Activated CD8-positive, alpha-beta T cell treated with anti-CD3 and anti-CD28 coated beads for 36 hours (primary cell): Measurements from ENCODE around the gene MAP3K4. TPM values are rescaled to one million over a fixed set of nuclear protein-coding genes. Genes with fewer than 3 reads are reported as not detected.
"Not testable (repeated sequence)": the region's sequence is repeated elsewhere in the genome, so short reads cannot be mapped to it uniquely, and the experiment has no call there.

Source experiments
- ATAC-seq: fragments of 200-7000 bp; cut with Tn5 transposase; one replicate; pipeline ENCODE4 v1.10.0; 2021; ENCODE audit warnings: mild to moderate bottlenecking, moderate library complexity
- CTCF ChIA-PET: fragments of 350-600 bp; sonication (Branson Sonifier 250); formaldehyde crosslinking; loops from one replicate; lab custom pipeline; 2021; ENCODE audit warnings: antibody characterized with exemption; lab: Charles Lee
- POLR2A ChIA-PET: fragments of 350-600 bp; sonication (Branson Sonifier 250); formaldehyde crosslinking; loops from one replicate; lab custom pipeline; 2021; ENCODE audit warnings: antibody characterized with exemption; lab: Charles Lee
- DNase-seq: peaks from one replicate; pipeline ENCODE4 v3.0.0-alpha.2; 2020
- H3K27ac Mint-ChIP-seq: one replicate; pipeline ENCODE4 v1.8.0; 2021; ENCODE audit warnings: mild to moderate bottlenecking, mixed read lengths
- H3K27me3 Mint-ChIP-seq: one replicate; pipeline ENCODE4 v1.8.0; 2021; ENCODE audit warnings: mixed read lengths
- H3K36me3 Mint-ChIP-seq: one replicate; pipeline ENCODE4 v1.8.0; 2021; ENCODE audit warnings: low read depth, mixed read lengths
- H3K4me1 Mint-ChIP-seq: one replicate; pipeline ENCODE4 v1.8.0; 2021; ENCODE audit warnings: low read depth, mixed read lengths
- H3K4me3 Mint-ChIP-seq: one replicate; pipeline ENCODE4 v1.8.0; 2021; ENCODE audit warnings: mild to moderate bottlenecking, moderate library complexity, mixed read lengths
- H3K9me3 Mint-ChIP-seq: one replicate; pipeline ENCODE4 v1.8.0; 2021; ENCODE audit warnings: mixed read lengths
- CTCF ChIP-seq: fragments of 200-600 bp; IDR thresholded peaks from one replicate; pipeline ENCODE4 v1.8.0; 2022; ENCODE audit warnings: antibody characterized with exemption, mild to moderate bottlenecking
- intact Hi-C: fragments of 100-400 bp; cut with micrococcal nuclease; formaldehyde crosslinking; loops from one replicate; pipeline ENCODE4 v1.10.0; 2022
- total RNA-seq, 2 experiments: library from RNA; stranded (reverse); gene quantifications; one replicate each; pipeline ENCODE4 v1.2.3, GENCODE V29; 2021

Gene MAP3K4
- total RNA-seq, 2 experiments from 2014 or later, result 31.3 to 48.7 TPM

GRCh38 chr6:160979061-160979708, 12.4 kb upstream of the MAP3K4 start:
- Mint-ChIP-seq H3K27ac (no peak overlapping the region), H3K4me3 (no peak overlapping the region), H3K4me1 (no peaks in the 10 kb centered on the region), H3K9me3 (peaks cover 15% of the 10 kb centered on the region), H3K27me3 (peaks cover 8% of the 10 kb centered on the region), H3K36me3 (peaks cover 3% of the 10 kb centered on the region)
- intact Hi-C loops, result no loop called here
- ATAC-seq, result no peak
- no peak for TF ChIP-seq CTCF
- CTCF ChIA-PET, result no interaction called here
- DNase-seq, result no peak
- POLR2A ChIA-PET, result no interaction called here

GRCh38 chr6:160983377-160983948, 8.1 kb upstream of the MAP3K4 start:
- H3K27ac Mint-ChIP-seq, CTCF ChIA-PET, ATAC-seq, DNase-seq, intact Hi-C loops, H3K4me1 Mint-ChIP-seq, H3K36me3 Mint-ChIP-seq, H3K4me3 Mint-ChIP-seq: not testable (repeated sequence)
- H3K9me3 Mint-ChIP-seq, result peaks cover 18% of the 10 kb centered on the region
- POLR2A ChIA-PET, result interaction anchor here (0.5 kb wide), 1 partner anchor 165 kb away, joined by 3 read pairs; no protein-coding TSS in a partner anchor
- H3K27me3 Mint-ChIP-seq, result peaks cover 11% of the 10 kb centered on the region

- DNase-seq (no peak), ATAC-seq (no peak)
- Mint-ChIP-seq H3K4me3 (no peak overlapping the region), H3K4me1 (no peaks in the 10 kb centered on the region), H3K36me3 (peaks cover 4% of the 10 kb centered on the region), H3K27me3 (peaks cover 6% of the 10 kb centered on the region), H3K27ac (no peak overlapping the region), H3K9me3 (peaks cover 18% of the 10 kb centered on the region)
- ChIA-PET POLR2A (no interaction called here), CTCF (no interaction called here)
- intact Hi-C loops, result no loop called here
- TF ChIP-seq CTCF, result no peak
Measured at GRCh38 chr6:160986851-160987250, 4.7 kb upstream of the MAP3K4 start.

GRCh38 chr6:160987265-160987664, 4.3 kb upstream of the MAP3K4 start:
- DNase-seq (no peak), ATAC-seq (no peak)
- H3K36me3 Mint-ChIP-seq, result peaks cover 4% of the 10 kb centered on the region
- no peaks in the 10 kb centered on the region for H3K4me1 Mint-ChIP-seq
- H3K27ac Mint-ChIP-seq, result no peak overlapping the region
- peaks cover 3% of the 10 kb centered on the region for H3K27me3 Mint-ChIP-seq
- POLR2A ChIA-PET, result no interaction called here
- no peak for TF ChIP-seq CTCF
- intact Hi-C loops, result no loop called here
- no peak overlapping the region for H3K4me3 Mint-ChIP-seq
- H3K9me3 Mint-ChIP-seq, result peaks cover 18% of the 10 kb centered on the region
- CTCF ChIA-PET, result no interaction called here

DNA sequence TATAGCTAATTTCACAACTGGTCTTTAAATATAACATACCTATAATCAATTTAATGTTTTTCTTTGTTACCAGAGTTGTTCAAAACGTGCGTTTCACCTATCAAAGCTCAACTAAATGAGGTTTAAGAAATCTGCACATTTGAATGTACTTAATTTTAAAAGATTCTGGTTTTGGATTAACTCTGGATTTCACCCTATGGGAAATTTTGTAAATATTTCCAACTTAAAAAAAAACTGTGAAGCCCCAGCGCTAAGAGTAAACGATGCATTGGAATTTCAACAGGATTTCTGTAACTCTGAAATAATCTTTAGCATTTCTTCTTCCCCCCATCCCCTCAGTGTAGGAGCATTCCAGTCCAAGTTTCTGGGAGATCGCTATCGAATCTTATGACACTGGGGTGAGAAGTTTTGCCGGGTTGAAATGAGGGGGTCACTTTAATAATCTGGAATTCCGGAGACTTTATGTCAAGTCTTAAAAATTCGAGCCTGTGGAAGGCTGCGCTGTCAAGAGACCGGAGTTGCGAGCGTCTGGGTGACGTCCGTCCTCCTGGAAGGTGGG, 643 bp upstream of the MAP3K4 start:
- ChIA-PET CTCF (interaction anchor here (1.5 to 4.5 kb wide), 3 partner anchors 17 to 60 kb away, joined by 5 to 20 read pairs (median 5); no protein-coding TSS in a partner anchor), POLR2A (interaction anchor here (1.1 to 1.4 kb wide), 2 partner anchors 85 to 373 kb away, joined by 3 to 4 read pairs; no protein-coding TSS in a partner anchor)
- Mint-ChIP-seq H3K9me3 (no peaks in the 10 kb centered on the region), H3K4me3 (peak overlapping the region; percentile 99), H3K36me3 (peaks cover 2% of the 10 kb centered on the region), H3K4me1 (peaks cover 25% of the 10 kb centered on the region), H3K27me3 (peaks cover 3% of the 10 kb centered on the region), H3K27ac (peak overlapping the region; percentile 57)
- TF ChIP-seq CTCF, result no peak
- DNase-seq (no peak), ATAC-seq (no peak)
- intact Hi-C loops, result no loop called here
